K562 (cell line): ENCODE data around the gene SUN5.

Source experiments
- CHD2 ChIP-seq: IDR thresholded peaks from 2 replicates; pipeline ENCODE4 v1.6.1; 2011; ENCODE audit warnings: low read depth, low read length
- CTCF ChIP-seq, 3 experiments: IDR thresholded peaks in 2 of 3; conservative IDR thresholded peaks in 1 of 3; 2 replicates each; pipeline ENCODE4 v1.5.1; 2011 to 2012; ENCODE audit warnings: low read length in 3 of 3, mild to moderate bottlenecking in 3 of 3, control low read depth in 2 of 3, improper control_type of control experiment in 1 of 3, inconsistent platforms in 1 of 3, low read depth in 1 of 3, mixed read lengths in 1 of 3, moderate library complexity in 1 of 3; ENCODE audit not compliant: insufficient read depth in 2 of 3
- EP300 ChIP-seq: IDR thresholded peaks from 2 replicates; pipeline ENCODE4 v1.6.1; 2012; ENCODE audit warnings: low read length, improper control_type of control experiment
- FOXJ2 ChIP-seq: fragments of 200-800 bp; sonication (Bioruptor generic); IDR thresholded peaks from 2 replicates; pipeline ENCODE4 v1.6.1; 2016; ENCODE audit warnings: missing genetic modification characterization, missing compliant biosample characterization
- GATA2 ChIP-seq: sonication (generic); formaldehyde crosslinking; IDR thresholded peaks from 2 replicates; pipeline ENCODE4 v1.4.0; 2020; ENCODE audit warnings: mild to moderate bottlenecking, missing genetic modification reagents
- KAT2B ChIP-seq: IDR thresholded peaks from one replicate; pipeline ENCODE4 v1.6.1; 2012; ENCODE audit warnings: low read depth, mild to moderate bottlenecking, control low read depth, inconsistent platforms, low read length, moderate library complexity
- KLF13 ChIP-seq: fragments of 450-650 bp; IDR thresholded peaks from 2 replicates; pipeline ENCODE4 v1.6.1; 2016; ENCODE audit warnings: missing genetic modification characterization, low read depth, mild to moderate bottlenecking, missing compliant biosample characterization, moderate library complexity, borderline replicate concordance
- RBM17 ChIP-seq: fragments of 200-400 bp; formaldehyde crosslinking; IDR thresholded peaks from 2 replicates; pipeline ENCODE4 v1.6.1; 2017; ENCODE audit warnings: low read depth, mild to moderate bottlenecking, low read length, borderline replicate concordance
- SP2 ChIP-seq: IDR thresholded peaks from 2 replicates; pipeline ENCODE4 v1.6.1; 2011; ENCODE audit warnings: mild to moderate bottlenecking, low read depth, low read length, moderate library complexity; ENCODE audit not compliant: poor library complexity, severe bottlenecking; ENCODE audit errors: extremely low read depth

GRCh38 chr20:32995802-32996201 lies 8.4 kb downstream of the SUN5 start:
- TF ChIP-seq KAT2B (no peak), RBM17 (no peak), GATA2 (no peak), EP300 (no peak), CHD2 (no peak), FOXJ2 (tag) (no peak), SP2 (no peak), KLF13 (tag) (no peak), CTCF (IDR thresholded peaks at IDR 0.05 in 2 of 3, conservative IDR thresholded peaks at IDR 0.05 in 1 of 3; ENCODE audit: insufficient read depth in 2 of 3, low read depth in 1 of 3, low read length in 3 of 3) (peak in 2 of 3 experiments; percentile 7 to 41; a peak in 3 of 6 replicates)
